SK-N-SH treated with all-trans-retinoic acid at 6 μM for 48 hours (cell line): ENCODE measurements around the gene PRKCZ.

Experiments used
- ATAC-seq: fragments of 200-7000 bp; cut with Tn5 transposase; 3 replicates; pipeline ENCODE4 v1.9.1; 2020; ENCODE audit warnings: mild to moderate bottlenecking, moderate library complexity
- BACH2 ChIP-seq: fragments of 250-450 bp; sonication (Bioruptor Pico); IDR thresholded peaks from 2 replicates; pipeline ENCODE4 v1.9.0; 2021; ENCODE audit warnings: mild to moderate bottlenecking, borderline replicate concordance
- CSRNP3 ChIP-seq: fragments of 250-450 bp; sonication (Bioruptor Pico); IDR thresholded peaks from 2 replicates; pipeline ENCODE4 v1.5.1; 2021; ENCODE audit warnings: mild to moderate bottlenecking, moderate library complexity
- ESRRG ChIP-seq: fragments of 250-450 bp; sonication (Bioruptor Pico); IDR thresholded peaks from 2 replicates; pipeline ENCODE4 v1.6.1; 2021; ENCODE audit warnings: mild to moderate bottlenecking
- GLIS3 ChIP-seq: fragments of 250-450 bp; sonication (Bioruptor Pico); IDR thresholded peaks from 2 replicates; pipeline ENCODE4 v1.5.0; 2020; ENCODE audit warnings: mild to moderate bottlenecking, moderate library complexity
- ISL1 ChIP-seq: fragments of 250-450 bp; sonication (Bioruptor Pico); IDR thresholded peaks from 2 replicates; pipeline ENCODE4 v2.1.2; 2022; ENCODE audit warnings: mild to moderate bottlenecking, moderate library complexity
- OSR1 ChIP-seq: fragments of 250-450 bp; sonication (Bioruptor Pico); IDR thresholded peaks from 2 replicates; pipeline ENCODE4 v1.8.0; 2022; ENCODE audit warnings: moderate library complexity, mild to moderate bottlenecking, inconsistent platforms
- RARB ChIP-seq: fragments of 250-450 bp; sonication (Bioruptor Pico); IDR thresholded peaks from 2 replicates; pipeline ENCODE4 v1.8.0; 2021; ENCODE audit warnings: mild to moderate bottlenecking, moderate library complexity
- SNAI2 ChIP-seq: fragments of 250-450 bp; sonication (Bioruptor Pico); IDR thresholded peaks from 2 replicates; pipeline ENCODE4 v1.5.0; 2020; ENCODE audit warnings: mild to moderate bottlenecking, moderate library complexity
- TCF4 ChIP-seq: fragments of 250-450 bp; sonication (Bioruptor Pico); IDR thresholded peaks from 2 replicates; pipeline ENCODE4 v1.8.0; 2021; ENCODE audit warnings: mild to moderate bottlenecking, moderate library complexity, borderline replicate concordance
- ZC3H10 ChIP-seq: fragments of 250-450 bp; sonication (Bioruptor Pico); IDR thresholded peaks from 2 replicates; pipeline ENCODE4 v1.5.1; 2021; ENCODE audit warnings: mild to moderate bottlenecking, moderate library complexity
- ZFP3 ChIP-seq: fragments of 250-450 bp; sonication (Bioruptor Pico); IDR thresholded peaks from 2 replicates; pipeline ENCODE4 v1.5.0; 2020; ENCODE audit warnings: mild to moderate bottlenecking, moderate library complexity
- ZFP30 ChIP-seq: fragments of 450-650 bp; formaldehyde crosslinking; IDR thresholded peaks from 2 replicates; pipeline ENCODE4 v1.5.0; 2022; ENCODE audit warnings: mild to moderate bottlenecking, moderate library complexity
- ZNF565 ChIP-seq: fragments of 450-650 bp; formaldehyde crosslinking; conservative IDR thresholded peaks from 2 replicates; pipeline ENCODE4 v1.5.0; 2020; ENCODE audit warnings: low read depth, mild to moderate bottlenecking, moderate library complexity
- ZNF70 ChIP-seq: fragments of 450-650 bp; formaldehyde crosslinking; IDR thresholded peaks from 2 replicates; pipeline ENCODE4 v1.5.0; 2020; ENCODE audit warnings: mild to moderate bottlenecking, moderate library complexity
- ZNF8 ChIP-seq: fragments of 450-650 bp; formaldehyde crosslinking; IDR thresholded peaks from 2 replicates; pipeline ENCODE4 v1.5.0; 2020; ENCODE audit warnings: mild to moderate bottlenecking, moderate library complexity
- TF ChIP-seq, protein P1 (sequence below): fragments of 250-450 bp; sonication (Bioruptor Pico); IDR thresholded peaks from 2 replicates; pipeline ENCODE4 v1.8.0; 2020; ENCODE audit warnings: mild to moderate bottlenecking, moderate library complexity, borderline replicate concordance
- TF ChIP-seq, protein P2 (sequence below): fragments of 250-450 bp; sonication (Bioruptor Pico); IDR thresholded peaks from 2 replicates; pipeline ENCODE4 v1.5.1; 2020; ENCODE audit warnings: low read depth, mild to moderate bottlenecking, moderate library complexity
- TF ChIP-seq, protein P3 (sequence below): fragments of 250-450 bp; sonication (Bioruptor Pico); IDR thresholded peaks from 2 replicates; pipeline ENCODE4 v1.8.0; 2021; ENCODE audit warnings: low read depth, mild to moderate bottlenecking, moderate library complexity, borderline replicate concordance

The PRKCZ gene

DNA sequence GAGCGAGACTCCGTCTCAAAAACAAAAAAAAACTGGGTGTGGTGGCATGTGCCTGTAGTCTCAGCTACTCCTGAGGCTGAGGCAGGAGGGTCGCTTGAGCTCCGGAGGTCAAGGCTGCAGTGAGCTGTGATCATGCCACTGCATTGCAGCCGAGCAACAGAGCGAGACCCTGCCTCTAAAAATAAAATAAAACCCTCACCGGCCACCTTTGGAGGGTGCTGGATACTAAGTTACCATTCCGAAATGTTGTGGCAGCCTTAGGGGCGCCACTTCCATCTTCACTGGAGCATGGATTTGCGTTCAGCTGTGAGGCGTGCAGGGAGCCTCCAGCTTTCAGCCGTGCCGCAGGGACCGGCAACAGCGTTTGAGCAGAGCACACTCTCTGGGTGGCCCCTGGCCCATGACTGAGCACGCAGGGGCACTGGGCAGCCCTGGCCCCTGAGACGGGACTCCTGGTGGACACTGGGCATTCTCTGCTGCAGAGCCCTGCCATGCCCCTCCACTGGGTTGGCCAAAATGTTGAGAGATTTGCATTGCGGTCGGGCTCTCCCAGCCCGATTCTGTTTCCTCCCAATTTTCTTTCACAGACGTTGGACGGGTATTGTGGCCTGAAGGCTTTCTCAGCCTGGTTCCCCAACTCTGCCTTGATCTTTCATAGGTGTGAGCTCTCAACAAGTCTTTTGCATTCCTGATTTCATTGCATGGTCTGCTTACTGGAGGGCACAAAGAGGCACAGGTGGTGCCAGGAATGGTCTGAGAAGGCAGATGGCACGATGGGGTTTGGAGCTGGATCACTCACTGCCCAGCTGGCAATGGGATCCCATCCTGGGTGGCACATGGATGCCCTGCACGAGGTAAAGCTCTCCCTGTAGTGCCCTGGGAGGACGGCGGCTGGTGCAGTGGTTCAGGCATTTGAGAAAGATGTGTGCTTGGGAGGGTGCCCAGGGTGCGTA, 40.8 kb upstream of the PRKCZ start:
- TF ChIP-seq ZFP3 = no peak
- no peak for TF ChIP-seq OSR1 (CRISPR knock-in tag)
- ATAC-seq = no peak

GRCh38 chr1:2014181-2014580, 36.0 kb upstream of the PRKCZ start:
- no peak for ATAC-seq
- TF ChIP-seq ZNF8 (CRISPR knock-in tag) = no peak
- TF ChIP-seq CSRNP3 (CRISPR knock-in tag) = no peak
- TF ChIP-seq ZNF70 (CRISPR knock-in tag) = no peak
- no peak for TF ChIP-seq OSR1 (CRISPR knock-in tag)
- TF ChIP-seq, protein P1, sequence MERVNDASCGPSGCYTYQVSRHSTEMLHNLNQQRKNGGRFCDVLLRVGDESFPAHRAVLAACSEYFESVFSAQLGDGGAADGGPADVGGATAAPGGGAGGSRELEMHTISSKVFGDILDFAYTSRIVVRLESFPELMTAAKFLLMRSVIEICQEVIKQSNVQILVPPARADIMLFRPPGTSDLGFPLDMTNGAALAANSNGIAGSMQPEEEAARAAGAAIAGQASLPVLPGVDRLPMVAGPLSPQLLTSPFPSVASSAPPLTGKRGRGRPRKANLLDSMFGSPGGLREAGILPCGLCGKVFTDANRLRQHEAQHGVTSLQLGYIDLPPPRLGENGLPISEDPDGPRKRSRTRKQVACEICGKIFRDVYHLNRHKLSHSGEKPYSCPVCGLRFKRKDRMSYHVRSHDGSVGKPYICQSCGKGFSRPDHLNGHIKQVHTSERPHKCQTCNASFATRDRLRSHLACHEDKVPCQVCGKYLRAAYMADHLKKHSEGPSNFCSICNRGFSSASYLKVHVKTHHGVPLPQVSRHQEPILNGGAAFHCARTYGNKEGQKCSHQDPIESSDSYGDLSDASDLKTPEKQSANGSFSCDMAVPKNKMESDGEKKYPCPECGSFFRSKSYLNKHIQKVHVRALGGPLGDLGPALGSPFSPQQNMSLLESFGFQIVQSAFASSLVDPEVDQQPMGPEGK (CRISPR knock-in tag) = no peak
- TF ChIP-seq RARB (CRISPR knock-in tag) = no peak
- TF ChIP-seq ZFP3 = no peak
- no peak for TF ChIP-seq ZC3H10 (CRISPR knock-in tag)
- no peak for TF ChIP-seq SNAI2 (CRISPR knock-in tag)

DNA sequence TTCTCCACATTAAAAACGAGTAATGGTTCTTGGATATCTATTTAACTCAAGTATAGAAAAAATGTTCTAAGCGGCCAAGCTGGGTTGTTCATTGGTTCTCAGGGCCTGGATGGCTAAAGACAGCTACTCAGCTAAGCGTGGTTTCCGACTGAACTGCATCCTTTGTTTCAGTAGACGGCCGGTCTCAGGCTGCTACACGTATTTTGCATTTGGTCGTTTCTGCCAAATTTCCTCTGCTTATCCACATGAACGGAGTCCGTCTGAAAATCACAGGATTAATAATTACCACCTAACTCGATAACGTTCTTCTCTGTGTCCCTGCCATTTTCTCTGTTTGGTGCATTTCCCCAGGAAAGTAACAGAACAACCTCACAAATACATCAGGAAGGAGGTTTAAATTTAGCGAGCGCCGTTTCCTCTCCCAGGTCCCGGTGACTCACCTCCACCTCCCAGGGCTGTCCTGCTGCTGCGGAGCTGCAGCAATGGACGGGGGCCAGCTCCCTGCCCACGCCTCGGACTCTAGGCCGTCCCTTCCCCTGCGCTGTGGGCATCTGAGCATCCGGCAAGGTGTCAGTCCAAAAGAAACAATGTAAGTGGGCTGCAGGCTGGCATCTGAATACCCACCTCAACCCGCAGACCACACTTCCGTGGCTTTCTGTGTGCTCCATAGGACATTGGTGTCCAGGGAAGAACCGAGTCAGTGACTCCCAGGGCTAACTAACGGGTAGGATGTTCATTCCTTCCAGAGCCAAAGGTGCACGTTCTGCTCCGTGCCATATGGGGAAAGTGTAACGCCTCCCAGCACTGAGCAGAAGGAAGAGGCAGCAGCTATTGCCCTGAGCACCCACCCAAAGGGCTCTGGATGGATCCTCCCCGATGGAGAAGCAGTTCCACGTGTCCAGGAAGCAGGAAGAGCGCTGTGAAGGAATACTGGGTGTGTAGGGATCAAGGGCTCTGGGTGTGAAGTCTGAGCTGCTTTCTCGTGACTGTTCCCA, 35.2 kb upstream of the PRKCZ start:
- ATAC-seq = no peak
- no peak for TF ChIP-seq ZFP30 (CRISPR knock-in tag)
- TF ChIP-seq ZNF8 (CRISPR knock-in tag) = no peak
- TF ChIP-seq, protein P2, sequence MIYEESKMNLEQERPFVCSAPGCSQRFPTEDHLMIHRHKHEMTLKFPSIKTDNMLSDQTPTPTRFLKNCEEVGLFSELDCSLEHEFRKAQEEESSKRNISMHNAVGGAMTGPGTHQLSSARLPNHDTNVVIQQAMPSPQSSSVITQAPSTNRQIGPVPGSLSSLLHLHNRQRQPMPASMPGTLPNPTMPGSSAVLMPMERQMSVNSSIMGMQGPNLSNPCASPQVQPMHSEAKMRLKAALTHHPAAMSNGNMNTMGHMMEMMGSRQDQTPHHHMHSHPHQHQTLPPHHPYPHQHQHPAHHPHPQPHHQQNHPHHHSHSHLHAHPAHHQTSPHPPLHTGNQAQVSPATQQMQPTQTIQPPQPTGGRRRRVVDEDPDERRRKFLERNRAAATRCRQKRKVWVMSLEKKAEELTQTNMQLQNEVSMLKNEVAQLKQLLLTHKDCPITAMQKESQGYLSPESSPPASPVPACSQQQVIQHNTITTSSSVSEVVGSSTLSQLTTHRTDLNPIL (CRISPR knock-in tag) = no peak
- no peak for TF ChIP-seq RARB (CRISPR knock-in tag)
- TF ChIP-seq BACH2 = no peak
- TF ChIP-seq, protein P1 (CRISPR knock-in tag) = no peak

- no peak for ATAC-seq
- TF ChIP-seq, protein P3, sequence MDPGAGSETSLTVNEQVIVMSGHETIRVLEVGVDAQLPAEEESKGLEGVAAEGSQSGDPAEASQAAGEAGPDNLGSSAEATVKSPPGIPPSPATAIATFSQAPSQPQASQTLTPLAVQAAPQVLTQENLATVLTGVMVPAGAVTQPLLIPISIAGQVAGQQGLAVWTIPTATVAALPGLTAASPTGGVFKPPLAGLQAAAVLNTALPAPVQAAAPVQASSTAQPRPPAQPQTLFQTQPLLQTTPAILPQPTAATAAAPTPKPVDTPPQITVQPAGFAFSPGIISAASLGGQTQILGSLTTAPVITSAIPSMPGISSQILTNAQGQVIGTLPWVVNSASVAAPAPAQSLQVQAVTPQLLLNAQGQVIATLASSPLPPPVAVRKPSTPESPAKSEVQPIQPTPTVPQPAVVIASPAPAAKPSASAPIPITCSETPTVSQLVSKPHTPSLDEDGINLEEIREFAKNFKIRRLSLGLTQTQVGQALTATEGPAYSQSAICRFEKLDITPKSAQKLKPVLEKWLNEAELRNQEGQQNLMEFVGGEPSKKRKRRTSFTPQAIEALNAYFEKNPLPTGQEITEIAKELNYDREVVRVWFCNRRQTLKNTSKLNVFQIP (CRISPR knock-in tag) = no peak
- TF ChIP-seq TCF4 (CRISPR knock-in tag) (no peak), ISL1 (CRISPR knock-in tag) (no peak), ZNF70 (CRISPR knock-in tag) (no peak), ZFP30 (CRISPR knock-in tag) (no peak), ZC3H10 (CRISPR knock-in tag) (no peak), ESRRG (no peak), CSRNP3 (CRISPR knock-in tag) (no peak), RARB (CRISPR knock-in tag) (no peak), GLIS3 (CRISPR knock-in tag) (no peak), SNAI2 (CRISPR knock-in tag) (no peak), OSR1 (CRISPR knock-in tag) (no peak), ZNF8 (CRISPR knock-in tag) (no peak), ZNF565 (no peak), ZFP3 (no peak)
- TF ChIP-seq, protein P1 (CRISPR knock-in tag) = no peak
- TF ChIP-seq, protein P2 (CRISPR knock-in tag) = no peak
Observed at GRCh38 chr1:2016123-2016522, 34.1 kb upstream of the PRKCZ start.
